Glutamatergic neuron (in vitro differentiated cells): ENCODE results near the gene OR56A3. TPM values are rescaled to one million over a fixed set of nuclear protein-coding genes. Genes with fewer than 3 reads are reported as not detected.

Experiments used
- DNase-seq: peaks from one replicate; pipeline ENCODE4 v3.0.0; 2022
- H3K27ac Mint-ChIP-seq: one replicate; pipeline ENCODE4 v1.8.0; 2020; ENCODE audit warnings: mild to moderate bottlenecking, mixed read lengths, inconsistent platforms; ENCODE audit not compliant: unreplicated experiment
- H3K27me3 Mint-ChIP-seq: one replicate; pipeline ENCODE4 v1.8.0; 2020; ENCODE audit warnings: mild to moderate bottlenecking, moderate library complexity, mixed read lengths, inconsistent platforms; ENCODE audit not compliant: unreplicated experiment
- H3K36me3 Mint-ChIP-seq: one replicate; pipeline ENCODE4 v1.8.0; 2020; ENCODE audit warnings: mild to moderate bottlenecking, mixed read lengths, inconsistent platforms; ENCODE audit not compliant: unreplicated experiment
- H3K4me1 Mint-ChIP-seq: one replicate; pipeline ENCODE4 v1.8.0; 2020; ENCODE audit warnings: mild to moderate bottlenecking, low read depth, mixed read lengths, inconsistent platforms; ENCODE audit not compliant: unreplicated experiment
- H3K4me3 Mint-ChIP-seq: one replicate; pipeline ENCODE4 v1.8.0; 2020; ENCODE audit warnings: mild to moderate bottlenecking, mixed read lengths, inconsistent platforms; ENCODE audit not compliant: unreplicated experiment
- H3K9me3 Mint-ChIP-seq: one replicate; pipeline ENCODE4 v1.8.0; 2020; ENCODE audit warnings: mild to moderate bottlenecking, moderate library complexity, mixed read lengths, inconsistent platforms; ENCODE audit not compliant: unreplicated experiment
- total RNA-seq: library from RNA; stranded (reverse); fragmentation: NEBNext Ultra II Directional; extraction: Animal tissue kit (Norgen Biotek cat#: 25700); gene quantifications from one replicate; pipeline ENCODE4 v1.2.1, GENCODE V29; 2021; ENCODE audit not compliant: unreplicated experiment
- TF ChIP-seq, protein P1 (sequence below): fragments of 200-600 bp; sonication (generic); IDR thresholded peaks from one replicate; pipeline ENCODE4 v1.5.0; 2021; ENCODE audit not compliant: partially characterized antibody, unreplicated experiment

Gene OR56A3
- total RNA-seq, 1 donor from 2014 or later, result not detected

DNA sequence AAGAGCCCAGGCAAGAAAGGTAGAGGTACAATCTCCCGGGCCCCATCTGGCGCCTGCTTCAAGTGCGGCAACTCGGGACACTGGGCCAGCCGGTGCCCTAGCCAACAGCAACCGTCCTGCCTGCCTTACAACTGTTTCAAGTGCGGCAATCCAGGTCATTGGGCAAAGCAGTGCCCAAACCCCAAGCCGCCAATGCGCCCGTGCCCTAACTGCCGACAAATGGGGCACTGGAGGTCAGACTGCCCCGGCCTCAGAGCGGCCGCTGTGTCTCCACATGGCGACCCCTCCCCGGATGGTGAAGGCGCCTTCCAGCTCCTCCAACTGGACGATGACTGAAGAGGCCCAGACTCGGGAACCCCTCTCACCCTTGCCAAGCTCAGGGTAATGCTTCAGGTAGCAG is 11.4 kb upstream of the OR56A3 start:
- peaks cover 14% of the 10 kb centered on the region for H3K9me3 Mint-ChIP-seq
- H3K27ac Mint-ChIP-seq, result no peak overlapping the region
- TF ChIP-seq, protein P1, sequence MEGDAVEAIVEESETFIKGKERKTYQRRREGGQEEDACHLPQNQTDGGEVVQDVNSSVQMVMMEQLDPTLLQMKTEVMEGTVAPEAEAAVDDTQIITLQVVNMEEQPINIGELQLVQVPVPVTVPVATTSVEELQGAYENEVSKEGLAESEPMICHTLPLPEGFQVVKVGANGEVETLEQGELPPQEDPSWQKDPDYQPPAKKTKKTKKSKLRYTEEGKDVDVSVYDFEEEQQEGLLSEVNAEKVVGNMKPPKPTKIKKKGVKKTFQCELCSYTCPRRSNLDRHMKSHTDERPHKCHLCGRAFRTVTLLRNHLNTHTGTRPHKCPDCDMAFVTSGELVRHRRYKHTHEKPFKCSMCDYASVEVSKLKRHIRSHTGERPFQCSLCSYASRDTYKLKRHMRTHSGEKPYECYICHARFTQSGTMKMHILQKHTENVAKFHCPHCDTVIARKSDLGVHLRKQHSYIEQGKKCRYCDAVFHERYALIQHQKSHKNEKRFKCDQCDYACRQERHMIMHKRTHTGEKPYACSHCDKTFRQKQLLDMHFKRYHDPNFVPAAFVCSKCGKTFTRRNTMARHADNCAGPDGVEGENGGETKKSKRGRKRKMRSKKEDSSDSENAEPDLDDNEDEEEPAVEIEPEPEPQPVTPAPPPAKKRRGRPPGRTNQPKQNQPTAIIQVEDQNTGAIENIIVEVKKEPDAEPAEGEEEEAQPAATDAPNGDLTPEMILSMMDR, result no peak
- H3K4me1 Mint-ChIP-seq, result no peaks in the 10 kb centered on the region
- DNase-seq, result no peak
- no peak overlapping the region for H3K4me3 Mint-ChIP-seq
- H3K36me3 Mint-ChIP-seq, result peaks cover 18% of the 10 kb centered on the region
- peaks cover 9% of the 10 kb centered on the region for H3K27me3 Mint-ChIP-seq

DNA sequence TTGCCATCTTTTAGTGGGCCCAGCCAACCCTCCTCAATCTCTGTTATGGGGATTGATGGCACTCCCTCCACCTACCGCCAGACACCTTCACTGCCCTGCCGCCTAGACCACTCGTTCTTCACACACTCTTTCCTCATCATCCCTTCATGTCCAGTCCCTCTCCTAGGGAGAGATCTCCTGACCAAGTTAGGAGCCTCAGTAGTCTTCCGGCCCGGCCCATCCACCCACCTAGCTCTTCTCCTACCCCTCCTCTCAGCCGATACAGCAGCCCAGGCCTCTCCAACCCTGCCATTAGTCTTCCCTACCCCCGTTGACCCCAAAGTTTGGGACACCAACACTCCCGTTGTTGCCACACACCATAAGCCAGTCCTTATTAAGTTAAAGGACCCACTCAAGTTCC is 11.0 kb upstream of the OR56A3 start:
- TF ChIP-seq, protein P1, result no peak
- Mint-ChIP-seq H3K36me3 (peaks cover 23% of the 10 kb centered on the region), H3K27me3 (peaks cover 10% of the 10 kb centered on the region), H3K9me3 (peaks cover 14% of the 10 kb centered on the region), H3K4me3 (no peak overlapping the region), H3K27ac (no peak overlapping the region), H3K4me1 (no peaks in the 10 kb centered on the region)
- no peak for DNase-seq

- H3K9me3 Mint-ChIP-seq, result peaks cover 16% of the 10 kb centered on the region
- peaks cover 35% of the 10 kb centered on the region for H3K36me3 Mint-ChIP-seq
- TF ChIP-seq, protein P1, result no peak
- H3K4me3 Mint-ChIP-seq, result no peak overlapping the region
- H3K27me3 Mint-ChIP-seq, result peaks cover 12% of the 10 kb centered on the region
- DNase-seq, result no peak
- H3K4me1 Mint-ChIP-seq, result no peaks in the 10 kb centered on the region
- H3K27ac Mint-ChIP-seq, result no peak overlapping the region
Measured at GRCh38 chr11:5932671-5933070, 9.4 kb upstream of the OR56A3 start.

GRCh38 chr11:5933116-5933515 is 8.9 kb upstream of the OR56A3 start:
- DNase-seq, result no peak
- H3K4me1 Mint-ChIP-seq, result no peaks in the 10 kb centered on the region
- H3K9me3 Mint-ChIP-seq, result peaks cover 19% of the 10 kb centered on the region
- H3K27ac Mint-ChIP-seq, result no peak overlapping the region
- peaks cover 39% of the 10 kb centered on the region for H3K36me3 Mint-ChIP-seq
- no peak overlapping the region for H3K4me3 Mint-ChIP-seq
- H3K27me3 Mint-ChIP-seq, result peaks cover 12% of the 10 kb centered on the region
- TF ChIP-seq, protein P1, result no peak

GRCh38 chr11:5937868-5938602 is 4.0 kb upstream of the OR56A3 start:
- Mint-ChIP-seq H3K4me3 (no peak overlapping the region), H3K27me3 (peaks cover 5% of the 10 kb centered on the region), H3K4me1 (peaks cover 2% of the 10 kb centered on the region), H3K36me3 (peaks cover 28% of the 10 kb centered on the region), H3K27ac (no peak overlapping the region), H3K9me3 (peaks cover 7% of the 10 kb centered on the region)
- TF ChIP-seq, protein P1, result no peak
- no peak for DNase-seq
